Esophagus squamous epithelium (tissue), 4 donors: ENCODE measurements around the gene MYH3.

Experiments used
- CTCF ChIP-seq, 6 experiments: fragments of 450-650 bp in 4 of 6; fragments of 200-600 bp in 2 of 6; sonication (generic) in 2 of 6; IDR thresholded peaks; one replicate each; pipeline ENCODE4 v1.5.1; 2016 to 2019; ENCODE audit warnings: antibody characterized with exemption in 6 of 6, mild to moderate bottlenecking in 4 of 6, moderate library complexity in 4 of 6
- POLR2A ChIP-seq, 4 donors: fragments of 450-650 bp; IDR thresholded peaks; one replicate each; pipeline ENCODE4 v1.6.1; 2017; ENCODE audit warnings: antibody characterized with exemption in 4 of 4, mild to moderate bottlenecking in 4 of 4, moderate library complexity in 3 of 4

GRCh38 chr17:10598621-10599020 lies 58.5 kb downstream of the MYH3 start:
- no peak for TF ChIP-seq CTCF (IDR thresholded peaks at IDR 0.05)
- TF ChIP-seq POLR2A (IDR thresholded peaks at IDR 0.05), result no peak
